ENCODE results near the gene ZBTB24. TPM values are rescaled to one million over a fixed set of nuclear protein-coding genes. Genes with fewer than 3 reads are reported as not detected.

ZBTB24 gene
- total and polyA plus RNA-seq, 4 donors = 1.2 to 3.9 (median 2.2) TPM

DNA sequence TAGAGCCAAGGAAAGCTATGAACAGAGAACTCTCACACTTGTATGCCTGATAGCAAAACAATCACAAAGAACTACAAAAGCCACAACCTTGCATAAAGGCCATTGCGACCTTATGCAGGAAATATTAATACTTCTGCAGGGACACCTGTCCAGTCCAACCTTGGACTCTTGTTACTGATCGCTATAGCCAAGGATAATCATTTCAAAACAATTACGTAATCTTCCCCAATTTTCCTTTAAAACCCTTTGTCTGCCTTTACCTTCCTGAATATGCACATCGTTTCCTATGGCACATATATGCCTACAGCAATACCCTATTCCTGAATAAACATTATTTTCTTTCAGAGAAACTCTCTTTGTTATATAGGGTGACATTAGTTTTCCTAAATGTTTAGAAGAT lies 65.4 kb downstream of the ZBTB24 start:
- TF ChIP-seq, protein P1, sequence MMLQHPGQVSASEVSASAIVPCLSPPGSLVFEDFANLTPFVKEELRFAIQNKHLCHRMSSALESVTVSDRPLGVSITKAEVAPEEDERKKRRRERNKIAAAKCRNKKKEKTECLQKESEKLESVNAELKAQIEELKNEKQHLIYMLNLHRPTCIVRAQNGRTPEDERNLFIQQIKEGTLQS (IDR thresholded peaks at IDR 0.05) = no peak
- Histone ChIP-seq H3K36me3 (ENCODE audit: control insufficient read depth in 4 of 4, insufficient read depth in 3 of 4, low read depth in 1 of 4, low read length in 3 of 4) (no peaks in the 10 kb centered on the region), H3K4me3 (ENCODE audit: low read depth in 1 of 3, low read length in 3 of 3) (no peak overlapping the region), H3K4me1 (ENCODE audit: control insufficient read depth in 4 of 4, insufficient read depth in 4 of 4, low read length in 3 of 4) (no peaks in the 10 kb centered on the region), H3K27me3 (ENCODE audit: control insufficient read depth in 4 of 4, insufficient read depth in 4 of 4, low read length in 3 of 4) (no peaks in the 10 kb centered on the region), H3K9ac (ENCODE audit: low read depth in 1 of 2, low read length in 2 of 2) (no peak overlapping the region), H3K9me3 (ENCODE audit: control insufficient read depth in 4 of 4, low read length in 3 of 4) (no peaks in the 10 kb centered on the region), H3K27ac (ENCODE audit: low read depth in 1 of 2, low read length in 2 of 2) (no peak overlapping the region)
- WGBS = 80% methylated on average over 4 of the region's 4 CpGs
- no peak for DNase-seq (ENCODE audit: low spot score)

Other genes starting within 250 kb of the ZBTB24 start
- 100 to 1,000 TPM in 1 of 2 donors, 10 to 100 TPM in 1; 84.5 to 218 TPM for gene CD164, start 100.8 kb downstream of the ZBTB24 start, total RNA-seq
- gene CD164, start 100.8 kb downstream of the ZBTB24 start, polyA plus RNA-seq = 100 to 1,000 TPM; 120 to 144 TPM
- gene PPIL6, start 42.6 kb downstream of the ZBTB24 start, total RNA-seq = under 1 TPM; 0.17 to 0.51 TPM
- under 1 TPM; 0.27 to 0.33 TPM for gene PPIL6, start 42.6 kb downstream of the ZBTB24 start, polyA plus RNA-seq
- 1 to 10 TPM; 4.8 to 5.1 TPM for gene SMPD2, start 42.5 kb downstream of the ZBTB24 start, total RNA-seq
- gene SMPD2, start 42.5 kb downstream of the ZBTB24 start, polyA plus RNA-seq = 1 to 10 TPM; 3.3 to 3.6 TPM
- gene MICAL1, start 27.4 kb downstream of the ZBTB24 start, total RNA-seq = 1 to 10 TPM; 4.2 to 4.9 TPM
- 1 to 10 TPM; 1.8 to 2.4 TPM for gene MICAL1, start 27.4 kb downstream of the ZBTB24 start, polyA plus RNA-seq
- 1 to 10 TPM; 2.5 to 5.0 TPM for gene AK9, start 208.0 kb upstream of the ZBTB24 start, total RNA-seq
- 1 to 10 TPM; 1.1 to 5.3 TPM for gene AK9, start 208.0 kb upstream of the ZBTB24 start, polyA plus RNA-seq
- 1 to 10 TPM; 5.4 to 8.7 TPM for gene FIG4, start 208.1 kb upstream of the ZBTB24 start, total RNA-seq
- 1 to 10 TPM; 3.4 to 3.8 TPM for gene FIG4, start 208.1 kb upstream of the ZBTB24 start, polyA plus RNA-seq